K562 (cell line): ENCODE results near the gene MEGF11. TPM values are rescaled to one million over a fixed set of nuclear protein-coding genes. Genes with fewer than 3 reads are reported as not detected.

Source experiments
- ARID2 ChIP-seq: fragments of 450-650 bp; IDR thresholded peaks from 2 replicates; pipeline ENCODE4 v1.6.1; 2017; ENCODE audit warnings: antibody characterized with exemption, mild to moderate bottlenecking
- CBX8 ChIP-seq: fragments of 200-600 bp; sonication (generic); IDR thresholded peaks from 2 replicates; pipeline ENCODE4 v1.6.1; 2012; ENCODE audit warnings: borderline replicate concordance, mixed run types, low read depth, mild to moderate bottlenecking, moderate library complexity, mixed read lengths, low read length, control low read depth, inconsistent platforms; ENCODE audit not compliant: poor library complexity, severe bottlenecking; ENCODE audit errors: extremely low read depth
- CEBPB ChIP-seq: fragments of 450-650 bp; IDR thresholded peaks from 2 replicates; pipeline ENCODE4 v1.6.1; 2016; ENCODE audit warnings: missing genetic modification characterization, missing compliant biosample characterization
- HOXB6 ChIP-seq: fragments of 250-450 bp; sonication (Bioruptor Pico); IDR thresholded peaks from 2 replicates; pipeline ENCODE4 v1.5.1; 2022; ENCODE audit warnings: mild to moderate bottlenecking, borderline replicate concordance
- NFATC3 ChIP-seq: fragments of 450-650 bp; IDR thresholded peaks from 2 replicates; pipeline ENCODE4 v1.6.1; 2017; ENCODE audit warnings: mild to moderate bottlenecking
- SIRT6 ChIP-seq: IDR thresholded peaks from one replicate; pipeline ENCODE4 v1.6.1; 2012; ENCODE audit warnings: low read depth, mild to moderate bottlenecking, control low read depth, inconsistent platforms, low read length, moderate library complexity
- TEAD2 ChIP-seq: fragments of 450-650 bp; IDR thresholded peaks from 2 replicates; pipeline ENCODE4 v1.6.1; 2016; ENCODE audit warnings: missing genetic modification characterization, control low read depth, missing compliant biosample characterization
- ZC3H11A ChIP-seq: IDR thresholded peaks from 2 replicates; pipeline ENCODE4 v1.6.1; 2012; ENCODE audit warnings: low read depth, low read length, improper control_type of control experiment
- ZNF143 ChIP-seq: sonication (generic); formaldehyde crosslinking; IDR thresholded peaks from 2 replicates; pipeline ENCODE4 v1.9.0; 2022; ENCODE audit warnings: mild to moderate bottlenecking, missing genetic modification reagents
- ZNF212 ChIP-seq: fragments of 450-650 bp; formaldehyde crosslinking; IDR thresholded peaks from 2 replicates; pipeline ENCODE4 v1.4.0; 2020; ENCODE audit warnings: mild to moderate bottlenecking
- ZNF41 ChIP-seq: fragments of 250-450 bp; sonication (Bioruptor Pico); conservative IDR thresholded peaks from 2 replicates; pipeline ENCODE4 v1.4.0; 2020; ENCODE audit warnings: mild to moderate bottlenecking
- ZNF766 ChIP-seq: fragments of 200-800 bp; sonication (Bioruptor generic); conservative IDR thresholded peaks from 2 replicates; pipeline ENCODE4 v1.6.1; 2016; ENCODE audit warnings: missing genetic modification characterization, missing compliant biosample characterization
- polyA plus RNA-seq, 8 experiments: library from polyadenylated mRNA; depleted of rRNA in 4 of 8; stranded (reverse) in 5 of 8; unstranded in 3 of 8; fragments of >200 nt; fragmentation: Nextera tagmentation in 2 of 8; fragmentation: Illumina TruSeq in 1 of 8; extraction: Ambion mirVana in 2 of 8; extraction: Trizol in 1 of 8; gene quantifications; 2 replicates each; pipeline versions ENCODE4 v1.2.1 to v1.2.3, GENCODE V29; 2011 to 2014; ENCODE audit warnings: inconsistent platforms in 1 of 8, missing spikeins in 1 of 8
- total RNA-seq, 7 experiments: library from RNA; depleted of rRNA in 6 of 7; stranded (reverse); fragments of >200 nt in 6 of 7; fragmentation: Illumina TruSeq in 2 of 7; extraction: Trizol in 2 of 7; gene quantifications; 2 replicates each; pipeline versions ENCODE4 v1.2.1 to v1.2.3, GENCODE V29; 2011 to 2021; ENCODE audit warnings: low replicate concordance in 1 of 7
- TF ChIP-seq, protein P1 (sequence below): fragments of 250-450 bp; sonication (Bioruptor Pico); IDR thresholded peaks from 2 replicates; pipeline ENCODE4 v1.4.0; 2020
- TF ChIP-seq, protein P2 (sequence below): sonication (generic); formaldehyde crosslinking; IDR thresholded peaks from 2 replicates; pipeline ENCODE4 v1.5.0; 2020; ENCODE audit warnings: missing genetic modification reagents
- TF ChIP-seq, protein P3 (sequence below), 3 experiments: IDR thresholded peaks in 2 of 3; conservative IDR thresholded peaks in 1 of 3; 2 replicates each; pipeline ENCODE4 v1.5.1; 2011 to 2012; ENCODE audit warnings: low read length in 3 of 3, mild to moderate bottlenecking in 3 of 3, control low read depth in 2 of 3, improper control_type of control experiment in 1 of 3, inconsistent platforms in 1 of 3, low read depth in 1 of 3, mixed read lengths in 1 of 3, moderate library complexity in 1 of 3; ENCODE audit not compliant: insufficient read depth in 2 of 3
- TF ChIP-seq, protein P4 (sequence below): fragments of 450-650 bp; IDR thresholded peaks from 2 replicates; pipeline ENCODE4 v1.6.1; 2016
- TF ChIP-seq, protein P5 (sequence below), 2 experiments: fragments of 450-650 bp; IDR thresholded peaks; 2 replicates each; pipeline ENCODE4 v1.6.1; 2016

Gene MEGF11
- total and polyA plus RNA-seq, 9 of the 15 experiments (the other 6 are each of a cell fraction or from before 2014, with no cell fraction given) = 0.06 to 0.23 (median 0.20) TPM; not detected in 6

DNA sequence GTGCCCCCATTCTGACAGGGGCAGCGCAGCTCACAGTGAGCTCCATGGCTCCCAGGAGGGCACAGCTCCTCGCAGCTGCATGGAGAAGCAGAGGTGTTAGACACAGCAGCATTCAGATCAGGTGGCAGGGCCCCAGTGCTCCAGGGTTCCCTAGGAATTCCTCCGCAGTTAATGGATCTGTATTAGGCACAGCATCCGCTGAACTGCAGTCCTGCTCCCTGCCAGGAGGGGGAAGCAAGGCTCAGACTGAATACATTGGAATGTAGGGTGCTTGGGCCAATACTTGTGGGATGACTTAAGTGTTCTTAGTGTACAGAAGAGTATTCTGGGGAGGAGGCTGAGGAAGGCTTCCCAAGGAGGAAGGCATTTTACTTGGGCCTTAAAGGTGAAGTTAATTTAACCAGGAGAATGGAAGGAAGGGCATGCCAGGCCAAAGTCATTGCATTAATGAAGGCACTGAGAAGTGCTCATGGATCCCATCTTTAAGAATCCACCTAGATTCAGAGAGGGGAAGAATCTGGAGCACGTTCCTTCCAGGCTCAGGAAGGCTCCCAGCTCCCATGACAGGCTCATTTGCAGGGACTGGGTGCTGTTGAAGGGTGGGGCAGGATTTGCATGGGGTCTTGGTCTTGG, 272.6 kb downstream of the MEGF11 start (continued):
- TF ChIP-seq TEAD2 (tag) (peak; percentile 39; the same call in 1 of the 2 replicates), ZNF766 (CRISPR knock-in tag) (no peak), ZC3H11A (no peak), ZNF212 (CRISPR knock-in tag) (no peak), SIRT6 (no peak), HOXB6 (CRISPR knock-in tag) (no peak), CBX8 (no peak), ZNF143 (CRISPR knock-in tag) (no peak), ZNF41 (no peak), ARID2 (no peak), CEBPB (tag) (no peak), NFATC3 (no peak)
- TF ChIP-seq, protein P1, sequence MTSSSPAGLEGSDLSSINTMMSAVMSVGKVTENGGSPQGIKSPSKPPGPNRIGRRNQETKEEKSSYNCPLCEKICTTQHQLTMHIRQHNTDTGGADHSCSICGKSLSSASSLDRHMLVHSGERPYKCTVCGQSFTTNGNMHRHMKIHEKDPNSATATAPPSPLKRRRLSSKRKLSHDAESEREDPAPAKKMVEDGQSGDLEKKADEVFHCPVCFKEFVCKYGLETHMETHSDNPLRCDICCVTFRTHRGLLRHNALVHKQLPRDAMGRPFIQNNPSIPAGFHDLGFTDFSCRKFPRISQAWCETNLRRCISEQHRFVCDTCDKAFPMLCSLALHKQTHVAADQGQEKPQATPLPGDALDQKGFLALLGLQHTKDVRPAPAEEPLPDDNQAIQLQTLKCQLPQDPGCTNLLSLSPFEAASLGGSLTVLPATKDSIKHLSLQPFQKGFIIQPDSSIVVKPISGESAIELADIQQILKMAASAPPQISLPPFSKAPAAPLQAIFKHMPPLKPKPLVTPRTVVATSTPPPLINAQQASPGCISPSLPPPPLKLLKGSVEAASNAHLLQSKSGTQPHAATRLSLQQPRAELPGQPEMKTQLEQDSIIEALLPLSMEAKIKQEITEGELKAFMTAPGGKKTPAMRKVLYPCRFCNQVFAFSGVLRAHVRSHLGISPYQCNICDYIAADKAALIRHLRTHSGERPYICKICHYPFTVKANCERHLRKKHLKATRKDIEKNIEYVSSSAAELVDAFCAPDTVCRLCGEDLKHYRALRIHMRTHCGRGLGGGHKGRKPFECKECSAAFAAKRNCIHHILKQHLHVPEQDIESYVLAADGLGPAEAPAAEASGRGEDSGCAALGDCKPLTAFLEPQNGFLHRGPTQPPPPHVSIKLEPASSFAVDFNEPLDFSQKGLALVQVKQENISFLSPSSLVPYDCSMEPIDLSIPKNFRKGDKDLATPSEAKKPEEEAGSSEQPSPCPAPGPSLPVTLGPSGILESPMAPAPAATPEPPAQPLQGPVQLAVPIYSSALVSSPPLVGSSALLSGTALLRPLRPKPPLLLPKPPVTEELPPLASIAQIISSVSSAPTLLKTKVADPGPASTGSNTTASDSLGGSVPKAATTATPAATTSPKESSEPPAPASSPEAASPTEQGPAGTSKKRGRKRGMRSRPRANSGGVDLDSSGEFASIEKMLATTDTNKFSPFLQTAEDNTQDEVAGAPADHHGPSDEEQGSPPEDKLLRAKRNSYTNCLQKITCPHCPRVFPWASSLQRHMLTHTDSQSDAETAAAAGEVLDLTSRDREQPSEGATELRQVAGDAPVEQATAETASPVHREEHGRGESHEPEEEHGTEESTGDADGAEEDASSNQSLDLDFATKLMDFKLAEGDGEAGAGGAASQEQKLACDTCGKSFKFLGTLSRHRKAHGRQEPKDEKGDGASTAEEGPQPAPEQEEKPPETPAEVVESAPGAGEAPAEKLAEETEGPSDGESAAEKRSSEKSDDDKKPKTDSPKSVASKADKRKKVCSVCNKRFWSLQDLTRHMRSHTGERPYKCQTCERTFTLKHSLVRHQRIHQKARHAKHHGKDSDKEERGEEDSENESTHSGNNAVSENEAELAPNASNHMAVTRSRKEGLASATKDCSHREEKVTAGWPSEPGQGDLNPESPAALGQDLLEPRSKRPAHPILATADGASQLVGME (CRISPR knock-in tag) = no peak
- TF ChIP-seq, protein P2, sequence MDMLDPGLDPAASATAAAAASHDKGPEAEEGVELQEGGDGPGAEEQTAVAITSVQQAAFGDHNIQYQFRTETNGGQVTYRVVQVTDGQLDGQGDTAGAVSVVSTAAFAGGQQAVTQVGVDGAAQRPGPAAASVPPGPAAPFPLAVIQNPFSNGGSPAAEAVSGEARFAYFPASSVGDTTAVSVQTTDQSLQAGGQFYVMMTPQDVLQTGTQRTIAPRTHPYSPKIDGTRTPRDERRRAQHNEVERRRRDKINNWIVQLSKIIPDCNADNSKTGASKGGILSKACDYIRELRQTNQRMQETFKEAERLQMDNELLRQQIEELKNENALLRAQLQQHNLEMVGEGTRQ = no peak
- TF ChIP-seq, protein P3, sequence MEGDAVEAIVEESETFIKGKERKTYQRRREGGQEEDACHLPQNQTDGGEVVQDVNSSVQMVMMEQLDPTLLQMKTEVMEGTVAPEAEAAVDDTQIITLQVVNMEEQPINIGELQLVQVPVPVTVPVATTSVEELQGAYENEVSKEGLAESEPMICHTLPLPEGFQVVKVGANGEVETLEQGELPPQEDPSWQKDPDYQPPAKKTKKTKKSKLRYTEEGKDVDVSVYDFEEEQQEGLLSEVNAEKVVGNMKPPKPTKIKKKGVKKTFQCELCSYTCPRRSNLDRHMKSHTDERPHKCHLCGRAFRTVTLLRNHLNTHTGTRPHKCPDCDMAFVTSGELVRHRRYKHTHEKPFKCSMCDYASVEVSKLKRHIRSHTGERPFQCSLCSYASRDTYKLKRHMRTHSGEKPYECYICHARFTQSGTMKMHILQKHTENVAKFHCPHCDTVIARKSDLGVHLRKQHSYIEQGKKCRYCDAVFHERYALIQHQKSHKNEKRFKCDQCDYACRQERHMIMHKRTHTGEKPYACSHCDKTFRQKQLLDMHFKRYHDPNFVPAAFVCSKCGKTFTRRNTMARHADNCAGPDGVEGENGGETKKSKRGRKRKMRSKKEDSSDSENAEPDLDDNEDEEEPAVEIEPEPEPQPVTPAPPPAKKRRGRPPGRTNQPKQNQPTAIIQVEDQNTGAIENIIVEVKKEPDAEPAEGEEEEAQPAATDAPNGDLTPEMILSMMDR (IDR thresholded peaks at IDR 0.05 in 2 of 3, conservative IDR thresholded peaks at IDR 0.05 in 1 of 3; ENCODE audit: insufficient read depth in 2 of 3, low read depth in 1 of 3, low read length in 3 of 3) = peak; percentile 67 to 81 (median 80)
- TF ChIP-seq, protein P4, sequence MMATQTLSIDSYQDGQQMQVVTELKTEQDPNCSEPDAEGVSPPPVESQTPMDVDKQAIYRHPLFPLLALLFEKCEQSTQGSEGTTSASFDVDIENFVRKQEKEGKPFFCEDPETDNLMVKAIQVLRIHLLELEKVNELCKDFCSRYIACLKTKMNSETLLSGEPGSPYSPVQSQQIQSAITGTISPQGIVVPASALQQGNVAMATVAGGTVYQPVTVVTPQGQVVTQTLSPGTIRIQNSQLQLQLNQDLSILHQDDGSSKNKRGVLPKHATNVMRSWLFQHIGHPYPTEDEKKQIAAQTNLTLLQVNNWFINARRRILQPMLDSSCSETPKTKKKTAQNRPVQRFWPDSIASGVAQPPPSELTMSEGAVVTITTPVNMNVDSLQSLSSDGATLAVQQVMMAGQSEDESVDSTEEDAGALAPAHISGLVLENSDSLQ = no peak
- TF ChIP-seq, protein P5, sequence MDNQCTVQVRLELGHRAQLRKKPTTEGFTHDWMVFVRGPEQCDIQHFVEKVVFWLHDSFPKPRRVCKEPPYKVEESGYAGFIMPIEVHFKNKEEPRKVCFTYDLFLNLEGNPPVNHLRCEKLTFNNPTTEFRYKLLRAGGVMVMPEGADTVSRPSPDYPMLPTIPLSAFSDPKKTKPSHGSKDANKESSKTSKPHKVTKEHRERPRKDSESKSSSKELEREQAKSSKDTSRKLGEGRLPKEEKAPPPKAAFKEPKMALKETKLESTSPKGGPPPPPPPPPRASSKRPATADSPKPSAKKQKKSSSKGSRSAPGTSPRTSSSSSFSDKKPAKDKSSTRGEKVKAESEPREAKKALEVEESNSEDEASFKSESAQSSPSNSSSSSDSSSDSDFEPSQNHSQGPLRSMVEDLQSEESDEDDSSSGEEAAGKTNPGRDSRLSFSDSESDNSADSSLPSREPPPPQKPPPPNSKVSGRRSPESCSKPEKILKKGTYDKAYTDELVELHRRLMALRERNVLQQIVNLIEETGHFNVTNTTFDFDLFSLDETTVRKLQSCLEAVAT (IDR thresholded peaks at IDR 0.05) = no peak
